Thoracic aorta (tissue), 2 donors: ENCODE data around the gene SLC35F3. TPM values are rescaled to one million over a fixed set of nuclear protein-coding genes. Genes with fewer than 3 reads are reported as not detected.

ENCODE experiments used
- ATAC-seq: fragments of 150-250 bp; one replicate; pipeline ENCODE4 v1.8.0; 2017; ENCODE audit warnings: low read depth; ENCODE audit not compliant: insufficient number of reproducible peaks, low FRiP score
- DNase-seq: peaks from one replicate; pipeline ENCODE4 v3.0.0-alpha.2; 2020; ENCODE audit warnings: low spot score
- H3K27ac ChIP-seq, 2 donors: fragments of 200-600 bp; sonication (generic); 1 replicate in 1 of 2; 2 replicates in 1 of 2; pipeline ENCODE4 v1.5.1; 2016; ENCODE audit warnings: mild to moderate bottlenecking in 2 of 2, moderate library complexity in 2 of 2
- H3K27me3 ChIP-seq: fragments of 200-600 bp; sonication (generic); replicated peaks from 2 replicates; pipeline ENCODE4 v1.6.0; 2016; ENCODE audit warnings: mild to moderate bottlenecking; ENCODE audit not compliant: insufficient read depth
- H3K36me3 ChIP-seq: fragments of 200-600 bp; sonication (generic); one replicate; pipeline ENCODE4 v1.5.1; 2016
- H3K4me1 ChIP-seq, 2 donors: fragments of 200-600 bp; sonication (generic); 1 replicate in 1 of 2; 2 replicates in 1 of 2; pipeline versions ENCODE4 v1.5.1 to v1.6.0; 2016; ENCODE audit warnings: low read depth in 2 of 2, mild to moderate bottlenecking in 1 of 2; ENCODE audit not compliant: control insufficient read depth in 1 of 2
- H3K4me3 ChIP-seq: fragments of 200-600 bp; sonication (generic); 2 replicates; pipeline ENCODE4 v1.5.1; 2016; ENCODE audit warnings: mild to moderate bottlenecking
- H3K9me3 ChIP-seq: fragments of 200-600 bp; sonication (generic); 2 replicates; pipeline ENCODE4 v1.5.1; 2016
- CTCF ChIP-seq: fragments of 200-600 bp; sonication (generic); IDR thresholded peaks from one replicate; pipeline ENCODE4 v1.5.1; 2019; ENCODE audit warnings: antibody characterized with exemption
- total RNA-seq, 2 donors: library from RNA; depleted of rRNA; stranded (reverse); fragments of >200 nt; gene quantifications; one replicate each; pipeline versions ENCODE4 v1.1.0 to v1.2.3, GENCODE V29; 2016

Gene SLC35F3
- total RNA-seq, 2 donors from 2014 or later: not detected

GRCh38 chr1:234007684-234008083 lies 103.2 kb downstream of the SLC35F3 start:
- no peak overlapping the region for H3K4me3 ChIP-seq
- H3K27me3 ChIP-seq: no peaks in the 10 kb centered on the region
- DNase-seq: no peak
- no peak for TF ChIP-seq CTCF
- ATAC-seq: no peak
- no peaks in the 10 kb centered on the region for H3K4me1 ChIP-seq
- H3K9me3 ChIP-seq: no peaks in the 10 kb centered on the region
- H3K36me3 ChIP-seq: no peaks in the 10 kb centered on the region
- no peak overlapping the region for H3K27ac ChIP-seq

- H3K27me3 ChIP-seq: no peaks in the 10 kb centered on the region
- H3K4me3 ChIP-seq: no peak overlapping the region
- H3K4me1 ChIP-seq: no peaks in the 10 kb centered on the region
- no peaks in the 10 kb centered on the region for H3K36me3 ChIP-seq
- no peak overlapping the region for H3K27ac ChIP-seq
- no peak for TF ChIP-seq CTCF
- ATAC-seq (no peak), DNase-seq (no peak)
- no peaks in the 10 kb centered on the region for H3K9me3 ChIP-seq
Observed at GRCh38 chr1:234008591-234008990, 104.1 kb downstream of the SLC35F3 start.

- no peak for DNase-seq
- Histone ChIP-seq H3K27me3 (no peaks in the 10 kb centered on the region), H3K36me3 (no peaks in the 10 kb centered on the region), H3K4me3 (no peak overlapping the region), H3K27ac (no peak overlapping the region), H3K9me3 (no peaks in the 10 kb centered on the region), H3K4me1 (no peaks in the 10 kb centered on the region)
- TF ChIP-seq CTCF: no peak
- ATAC-seq: no peak
Observed at GRCh38 chr1:234009668-234010067, 105.2 kb downstream of the SLC35F3 start.

GRCh38 chr1:234014208-234014607 lies 109.7 kb downstream of the SLC35F3 start:
- Histone ChIP-seq H3K36me3 (no peaks in the 10 kb centered on the region), H3K27ac (no peak overlapping the region), H3K4me1 (no peaks in the 10 kb centered on the region), H3K9me3 (no peaks in the 10 kb centered on the region), H3K4me3 (no peak overlapping the region), H3K27me3 (no peaks in the 10 kb centered on the region)
- ATAC-seq: no peak
- no peak for TF ChIP-seq CTCF
- DNase-seq: no peak

GRCh38 chr1:234018816-234019215 lies 114.3 kb downstream of the SLC35F3 start:
- Histone ChIP-seq H3K9me3 (no peaks in the 10 kb centered on the region), H3K36me3 (no peaks in the 10 kb centered on the region), H3K4me3 (no peak overlapping the region), H3K27me3 (no peaks in the 10 kb centered on the region), H3K4me1 (no peaks in the 10 kb centered on the region), H3K27ac (no peak overlapping the region)
- no peak for TF ChIP-seq CTCF
- no peak for DNase-seq
- ATAC-seq: no peak
